C4-2B (cell line): Measurements from ENCODE around the gene OR6M1.

ENCODE experiments used
- CTCF ChIP-seq: fragments of 450-650 bp; conservative IDR thresholded peaks from 2 replicates; pipeline ENCODE4 v1.5.1; 2017; ENCODE audit warnings: mild to moderate bottlenecking
- ZFX ChIP-seq: fragments of 450-650 bp; IDR thresholded peaks from 2 replicates; pipeline ENCODE4 v1.6.1; 2017

- TF ChIP-seq CTCF (no peak), ZFX (no peak)
Measured at GRCh38 chr11:123760894-123761293, 45.3 kb downstream of the OR6M1 start.
